ENCODE measurements around the gene CEP83.

DNA sequence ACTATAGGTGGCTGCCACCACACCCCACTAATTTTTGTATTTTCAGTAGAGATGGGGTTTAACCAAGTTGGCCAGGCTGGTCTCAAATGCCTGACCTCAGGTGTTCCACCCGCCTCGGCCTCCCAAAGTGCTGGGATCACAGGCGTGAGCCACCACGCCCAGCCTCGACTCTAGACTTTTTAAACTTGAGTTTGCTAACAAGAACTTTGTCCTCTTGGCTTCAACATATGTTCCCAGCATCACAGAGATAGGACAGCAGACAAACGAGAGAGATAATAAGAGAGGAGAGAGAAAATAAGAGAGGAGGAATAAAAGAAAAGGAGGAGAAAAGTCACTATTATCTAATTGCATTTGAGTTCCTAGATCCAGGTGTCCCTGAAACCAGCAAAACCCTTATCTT, 119.1 kb downstream of the CEP83 start:
- TF ChIP-seq, protein P1, sequence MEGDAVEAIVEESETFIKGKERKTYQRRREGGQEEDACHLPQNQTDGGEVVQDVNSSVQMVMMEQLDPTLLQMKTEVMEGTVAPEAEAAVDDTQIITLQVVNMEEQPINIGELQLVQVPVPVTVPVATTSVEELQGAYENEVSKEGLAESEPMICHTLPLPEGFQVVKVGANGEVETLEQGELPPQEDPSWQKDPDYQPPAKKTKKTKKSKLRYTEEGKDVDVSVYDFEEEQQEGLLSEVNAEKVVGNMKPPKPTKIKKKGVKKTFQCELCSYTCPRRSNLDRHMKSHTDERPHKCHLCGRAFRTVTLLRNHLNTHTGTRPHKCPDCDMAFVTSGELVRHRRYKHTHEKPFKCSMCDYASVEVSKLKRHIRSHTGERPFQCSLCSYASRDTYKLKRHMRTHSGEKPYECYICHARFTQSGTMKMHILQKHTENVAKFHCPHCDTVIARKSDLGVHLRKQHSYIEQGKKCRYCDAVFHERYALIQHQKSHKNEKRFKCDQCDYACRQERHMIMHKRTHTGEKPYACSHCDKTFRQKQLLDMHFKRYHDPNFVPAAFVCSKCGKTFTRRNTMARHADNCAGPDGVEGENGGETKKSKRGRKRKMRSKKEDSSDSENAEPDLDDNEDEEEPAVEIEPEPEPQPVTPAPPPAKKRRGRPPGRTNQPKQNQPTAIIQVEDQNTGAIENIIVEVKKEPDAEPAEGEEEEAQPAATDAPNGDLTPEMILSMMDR (IDR thresholded peaks at IDR 0.05), result no peak
- TF ChIP-seq POLR2A (IDR thresholded peaks at IDR 0.05), result no peak
